NCI-H1048 (cell line): Measurements from ENCODE around the gene CACNA1S.

Source experiments
- DNase-seq: peaks from one replicate; lab custom pipeline; 2025; lab: John Stamatoyannopoulos, UW

Gene CACNA1S

GRCh38 chr1:201013991-201014815, 98.0 kb downstream of the CACNA1S start:
- no peak for DNase-seq

- DNase-seq, result no peak
Observed at GRCh38 chr1:201013031-201013485, 99.2 kb downstream of the CACNA1S start.

- DNase-seq, result no peak
Observed at GRCh38 chr1:201011616-201012015, 100.6 kb downstream of the CACNA1S start.

- DNase-seq, result no peak
Observed at GRCh38 chr1:201009962-201010645, 102.1 kb downstream of the CACNA1S start.

- DNase-seq, result no peak
Observed at GRCh38 chr1:201008666-201009360, 103.4 kb downstream of the CACNA1S start.

GRCh38 chr1:201007481-201007880, 104.7 kb downstream of the CACNA1S start:
- no peak for DNase-seq

- no peak for DNase-seq
Observed at GRCh38 chr1:201006450-201006849, 105.8 kb downstream of the CACNA1S start.

- DNase-seq, result no peak
Observed at GRCh38 chr1:201004732-201005131, 107.5 kb downstream of the CACNA1S start.

- DNase-seq, result no peak
Observed at GRCh38 chr1:201004154-201004553, 108.1 kb downstream of the CACNA1S start.

- no peak for DNase-seq
Observed at GRCh38 chr1:201002510-201002909, 109.7 kb downstream of the CACNA1S start.

- no peak for DNase-seq
Observed at GRCh38 chr1:201001962-201002361, 110.3 kb downstream of the CACNA1S start.

GRCh38 chr1:201000391-201000790, 111.8 kb downstream of the CACNA1S start:
- DNase-seq, result no peak

GRCh38 chr1:200999667-201000066, 112.6 kb downstream of the CACNA1S start:
- no peak for DNase-seq

- DNase-seq, result no peak
Observed at GRCh38 chr1:200998323-200998722, 113.9 kb downstream of the CACNA1S start.

GRCh38 chr1:200992382-200993048, 119.7 kb downstream of the CACNA1S start:
- no peak for DNase-seq

- DNase-seq, result no peak
Observed at GRCh38 chr1:200991097-200991614, 121.1 kb downstream of the CACNA1S start.

- no peak for DNase-seq
Observed at GRCh38 chr1:200990114-200990513, 122.1 kb downstream of the CACNA1S start.
